ENCODE measurements around the gene SLC2A8.

The SLC2A8 gene

GRCh38 chr9:127396808-127397645 lies at the start of gene SLC2A8:
TSS of gene SLC2A8 (plus strand) at chr9:127397169. CDS start at chr9:127397231, 62 bp downstream.
- peak; percentile 95 to 96 for ATAC-seq

- ATAC-seq, result no peak
Observed at GRCh38 chr9:127347831-127348776, 48.9 kb upstream of the SLC2A8 start.

- ATAC-seq, result no peak
Observed at GRCh38 chr9:127349483-127350113, 47.4 kb upstream of the SLC2A8 start.

- no peak for ATAC-seq
Observed at GRCh38 chr9:127351182-127352166, 45.5 kb upstream of the SLC2A8 start.

- ATAC-seq, result no peak
Observed at GRCh38 chr9:127353882-127354281, 43.1 kb upstream of the SLC2A8 start.

GRCh38 chr9:127356906-127357305 lies 40.1 kb upstream of the SLC2A8 start:
- ATAC-seq, result no peak

GRCh38 chr9:127358023-127358535 lies 38.9 kb upstream of the SLC2A8 start:
- no peak for ATAC-seq

- no peak for ATAC-seq
Observed at GRCh38 chr9:127358770-127359169, 38.2 kb upstream of the SLC2A8 start.

- ATAC-seq, result no peak
Observed at GRCh38 chr9:127360250-127360649, 36.7 kb upstream of the SLC2A8 start.

GRCh38 chr9:127360829-127361228 lies 36.1 kb upstream of the SLC2A8 start:
- no peak for ATAC-seq

- no peak for ATAC-seq
Observed at GRCh38 chr9:127361561-127361960, 35.4 kb upstream of the SLC2A8 start.

- no peak for ATAC-seq
Observed at GRCh38 chr9:127362829-127363228, 34.1 kb upstream of the SLC2A8 start.

- ATAC-seq, result no peak
Observed at GRCh38 chr9:127365461-127365860, 31.5 kb upstream of the SLC2A8 start.

GRCh38 chr9:127366594-127366993 lies 30.4 kb upstream of the SLC2A8 start:
- ATAC-seq, result no peak

GRCh38 chr9:127368852-127369402 lies 28.0 kb upstream of the SLC2A8 start:
- ATAC-seq, result no peak

GRCh38 chr9:127369428-127369827 lies 27.5 kb upstream of the SLC2A8 start:
- no peak for ATAC-seq

GRCh38 chr9:127370147-127370579 lies 26.8 kb upstream of the SLC2A8 start:
- ATAC-seq, result no peak

GRCh38 chr9:127370672-127371648 lies 26.0 kb upstream of the SLC2A8 start:
- ATAC-seq, result no peak

- ATAC-seq, result no peak
Observed at GRCh38 chr9:127380479-127380878, 16.5 kb upstream of the SLC2A8 start.

- no peak for ATAC-seq
Observed at GRCh38 chr9:127382541-127382940, 14.4 kb upstream of the SLC2A8 start.
